ENCODE measurements around the gene ADNP. TPM values are rescaled to one million over a fixed set of nuclear protein-coding genes. Genes with fewer than 3 reads are reported as not detected.
A peak's percentile ranks its signal among the peaks of the same experiment; 100 is the strongest.

Gene ADNP
- total and polyA plus RNA-seq, 2 of the 4 experiments (the other 2 are of a cell fraction) = 23.3 to 24.8 TPM

DNA sequence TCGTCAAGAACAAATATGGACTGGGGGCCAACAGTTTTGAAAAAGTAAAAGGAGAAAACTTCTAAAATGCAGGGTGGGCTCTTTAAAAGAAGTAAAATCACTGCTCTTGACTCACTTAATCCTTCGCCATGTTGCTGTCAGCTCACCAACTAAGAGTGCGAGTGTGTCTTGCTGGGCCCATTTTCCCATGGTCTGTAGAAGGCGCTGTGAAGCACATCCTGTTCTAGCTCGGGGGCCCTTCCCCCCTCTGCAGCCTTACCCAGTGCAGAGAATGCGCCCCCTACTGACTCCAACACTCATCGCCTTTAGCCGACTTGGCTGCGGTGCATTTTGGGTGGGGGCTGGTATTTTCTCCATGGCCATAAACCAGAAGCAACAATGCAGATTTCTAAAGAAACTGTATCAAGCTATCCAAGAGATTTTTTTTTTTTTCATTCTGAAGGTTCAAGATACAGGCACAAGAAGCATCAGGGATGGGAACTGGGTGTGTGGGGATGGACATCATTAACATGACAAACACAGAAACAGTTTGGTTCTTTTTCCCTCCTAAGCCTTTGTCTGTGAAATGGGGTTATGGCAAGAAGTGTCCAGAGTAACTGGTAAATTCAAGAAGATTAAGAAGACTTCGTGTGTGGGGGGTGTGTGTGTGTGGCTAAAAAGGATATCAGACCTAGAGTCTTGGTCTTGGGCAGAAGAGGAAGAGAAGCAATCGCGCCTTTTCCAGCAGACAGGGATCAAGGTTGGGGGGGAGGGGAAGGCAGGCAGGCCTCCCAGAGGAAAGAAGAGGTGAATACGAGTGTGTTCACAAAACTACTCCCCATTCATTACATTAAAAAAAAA, 1.7 kb downstream of the ADNP start (continued):
- TF ChIP-seq, protein P1, sequence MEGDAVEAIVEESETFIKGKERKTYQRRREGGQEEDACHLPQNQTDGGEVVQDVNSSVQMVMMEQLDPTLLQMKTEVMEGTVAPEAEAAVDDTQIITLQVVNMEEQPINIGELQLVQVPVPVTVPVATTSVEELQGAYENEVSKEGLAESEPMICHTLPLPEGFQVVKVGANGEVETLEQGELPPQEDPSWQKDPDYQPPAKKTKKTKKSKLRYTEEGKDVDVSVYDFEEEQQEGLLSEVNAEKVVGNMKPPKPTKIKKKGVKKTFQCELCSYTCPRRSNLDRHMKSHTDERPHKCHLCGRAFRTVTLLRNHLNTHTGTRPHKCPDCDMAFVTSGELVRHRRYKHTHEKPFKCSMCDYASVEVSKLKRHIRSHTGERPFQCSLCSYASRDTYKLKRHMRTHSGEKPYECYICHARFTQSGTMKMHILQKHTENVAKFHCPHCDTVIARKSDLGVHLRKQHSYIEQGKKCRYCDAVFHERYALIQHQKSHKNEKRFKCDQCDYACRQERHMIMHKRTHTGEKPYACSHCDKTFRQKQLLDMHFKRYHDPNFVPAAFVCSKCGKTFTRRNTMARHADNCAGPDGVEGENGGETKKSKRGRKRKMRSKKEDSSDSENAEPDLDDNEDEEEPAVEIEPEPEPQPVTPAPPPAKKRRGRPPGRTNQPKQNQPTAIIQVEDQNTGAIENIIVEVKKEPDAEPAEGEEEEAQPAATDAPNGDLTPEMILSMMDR (conservative IDR thresholded peaks at IDR 0.05; ENCODE audit: low read depth, low read length) = peak; percentile 99
- TF ChIP-seq CHD1 (IDR thresholded peaks at IDR 0.05; ENCODE audit: low read depth, low read length) (peak; percentile 76; the same call in 1 of the 2 replicates), MXI1 (IDR thresholded peaks at IDR 0.05; ENCODE audit: borderline replicate concordance, low read depth, low read length) (peak; percentile 68), BHLHE40 (IDR thresholded peaks at IDR 0.05; ENCODE audit: low read depth, low read length) (peak; percentile 36; the same call in 1 of the 2 replicates), RCOR1 (IDR thresholded peaks at IDR 0.05; ENCODE audit: insufficient replicate concordance, low read length) (peak; percentile 32), SMC3 (IDR thresholded peaks at IDR 0.05; ENCODE audit: low read depth, low read length) (peak; percentile 89)

All from IMR-90 (cell line).